Iris pigment epithelial cell (primary cell): Measurements from ENCODE around the gene SLC2A13.
A peak's percentile ranks its signal among the peaks of the same experiment; 100 is the strongest.
"Not testable (repeated sequence)": the region's sequence is repeated elsewhere in the genome, so short reads cannot be mapped to it uniquely, and the experiment has no call there.

ENCODE experiments used
- DNase-seq: peaks from one replicate; pipeline ENCODE4 v3.0.0-alpha.2; 2011; ENCODE audit warnings: low read depth

SLC2A13 gene

DNA sequence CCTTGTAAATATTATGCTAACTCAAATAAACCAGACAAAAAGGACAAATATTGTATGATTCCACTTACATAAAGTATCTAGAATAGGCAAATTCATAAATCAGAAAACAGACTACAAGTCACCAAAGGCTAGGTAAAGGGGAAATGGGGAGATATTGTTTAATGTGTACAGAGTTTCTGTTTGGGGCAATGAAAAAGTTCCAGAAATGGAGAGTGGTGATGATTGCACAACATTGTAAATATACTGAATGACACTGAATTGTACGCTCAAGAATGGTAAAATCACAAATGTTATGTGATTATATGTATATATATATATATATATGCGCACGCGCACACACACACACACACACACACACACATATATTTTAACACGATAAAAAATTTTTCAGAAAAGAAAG lies 182.5 kb downstream of the SLC2A13 start:
- no peak for DNase-seq

DNA sequence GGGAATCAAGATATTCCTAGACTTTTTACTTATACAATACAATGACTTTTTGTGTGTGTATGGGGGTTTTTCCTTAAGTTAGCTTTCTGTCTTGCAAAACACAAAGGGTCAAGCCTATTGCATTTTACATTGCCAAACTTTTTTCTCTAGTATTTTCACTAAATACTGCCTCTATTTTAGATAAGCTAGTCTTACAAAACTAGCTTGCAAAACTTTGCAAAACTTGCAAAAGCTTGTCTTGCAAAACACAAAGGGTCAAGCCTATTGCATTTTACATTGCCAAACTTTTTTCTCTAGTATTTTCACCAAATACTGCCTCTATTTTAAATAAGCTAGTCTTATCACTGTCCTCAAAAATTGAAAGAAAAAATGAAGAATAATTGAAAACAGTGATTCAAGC lies 183.3 kb downstream of the SLC2A13 start:
- DNase-seq, result peak; percentile 41

DNA sequence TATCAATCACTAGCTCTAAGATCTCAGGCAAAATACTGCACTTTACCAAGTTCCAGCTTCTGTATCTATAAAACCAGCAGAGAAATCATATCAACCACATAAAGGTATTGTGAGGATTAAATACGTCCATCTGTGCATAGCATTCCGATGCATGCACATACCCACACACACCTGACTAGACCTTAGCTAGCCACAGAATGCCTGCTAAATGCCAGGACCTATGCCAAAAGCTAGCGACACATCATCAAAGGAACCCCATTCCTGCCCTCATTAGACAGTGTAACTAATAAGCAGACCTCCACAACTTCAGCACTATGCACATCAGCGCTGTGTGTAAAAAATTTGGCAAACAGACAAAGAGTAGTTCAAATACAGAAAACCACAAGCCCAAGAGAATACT lies 185.2 kb downstream of the SLC2A13 start:
- DNase-seq, result no peak

DNA sequence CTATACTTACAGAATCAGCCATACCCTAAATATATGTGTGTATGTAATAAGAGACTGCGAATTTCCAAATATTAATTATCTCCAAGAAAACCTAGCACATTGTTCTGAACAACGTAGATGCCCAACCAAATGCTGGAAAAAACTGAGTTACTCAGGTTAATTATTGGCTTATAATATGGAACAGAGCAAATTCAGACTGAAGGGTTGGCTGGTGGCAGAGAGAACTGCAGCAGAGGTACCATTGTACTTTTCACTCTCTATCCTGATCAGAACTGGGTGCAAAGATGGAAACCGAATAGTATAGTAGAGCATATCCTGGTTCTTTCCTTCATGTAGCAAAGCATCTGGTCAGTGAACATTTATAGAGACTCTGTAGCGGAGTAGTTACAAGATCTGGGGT lies 185.7 kb downstream of the SLC2A13 start:
- no peak for DNase-seq

DNA sequence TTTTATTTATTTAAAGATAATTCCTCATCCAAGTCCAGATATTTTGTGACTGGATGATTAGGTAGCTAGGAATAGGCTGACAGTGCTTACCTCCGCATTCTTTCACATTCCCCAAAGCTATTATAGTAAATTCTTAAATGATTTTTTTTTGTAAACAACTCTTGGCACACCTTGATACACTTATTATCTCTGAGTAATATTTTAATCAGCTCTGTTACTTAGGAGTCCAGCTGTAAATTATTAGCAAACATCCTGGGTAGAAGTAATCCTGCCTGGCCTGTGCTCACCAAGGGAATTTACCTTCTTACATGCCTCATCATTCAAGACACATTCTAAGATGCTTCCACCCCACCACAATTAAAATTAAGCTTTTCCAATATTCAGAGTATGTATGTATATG lies 186.1 kb downstream of the SLC2A13 start:
- no peak for DNase-seq

DNA sequence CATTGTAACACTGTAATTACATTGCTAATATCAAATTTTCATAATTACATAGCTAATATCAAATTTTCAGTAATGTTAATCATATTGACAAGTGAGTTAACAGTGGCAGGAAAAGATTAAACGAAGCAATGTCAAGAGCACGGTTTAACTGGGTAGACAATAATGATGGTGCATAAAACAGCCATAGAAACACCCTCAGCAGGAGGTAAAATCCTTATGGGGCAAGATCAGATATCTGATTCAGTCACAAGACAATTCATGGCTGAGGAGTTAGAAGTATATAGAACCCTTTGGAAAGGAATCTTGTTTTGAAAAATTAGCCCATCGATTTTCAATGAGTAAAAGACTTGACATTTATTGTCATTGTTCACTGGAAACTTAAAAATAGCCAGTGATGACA lies 190.6 kb downstream of the SLC2A13 start:
- no peak for DNase-seq

DNA sequence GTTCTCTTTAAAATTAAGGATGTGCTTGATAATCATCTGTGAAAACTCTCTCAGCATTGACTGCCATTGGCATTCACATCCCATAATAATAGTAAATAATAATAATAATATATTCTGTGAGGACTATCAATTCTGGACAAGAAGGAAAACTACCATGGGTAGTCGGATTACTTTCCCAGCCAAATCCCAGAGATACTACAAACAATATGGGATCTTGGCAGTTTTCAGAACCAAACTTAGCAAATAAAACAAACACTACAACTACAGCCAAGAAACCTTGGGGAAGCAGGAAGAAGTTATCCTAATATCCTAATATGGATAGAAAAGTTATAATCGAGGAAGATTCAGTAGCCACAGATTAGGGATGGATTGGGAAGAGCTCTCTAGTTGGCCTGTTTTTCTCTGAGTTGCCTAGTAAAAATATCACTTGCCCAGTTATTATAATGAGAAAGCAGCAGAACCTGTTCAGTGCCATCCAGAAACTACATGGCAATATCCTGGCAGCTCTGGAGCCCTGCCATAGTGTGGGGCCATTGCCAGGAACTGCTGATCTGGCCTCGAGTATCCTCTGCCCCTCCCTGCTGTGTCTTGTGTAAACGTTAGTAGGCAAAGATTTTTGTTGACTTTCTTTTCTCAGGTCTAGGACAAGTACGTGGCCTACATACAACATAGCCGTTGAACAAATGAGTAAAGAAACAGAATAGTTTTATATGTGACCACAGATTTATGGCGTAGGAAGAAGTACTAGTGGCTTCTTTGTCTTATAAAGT lies 193.5 kb downstream of the SLC2A13 start:
- DNase-seq, result no peak

DNA sequence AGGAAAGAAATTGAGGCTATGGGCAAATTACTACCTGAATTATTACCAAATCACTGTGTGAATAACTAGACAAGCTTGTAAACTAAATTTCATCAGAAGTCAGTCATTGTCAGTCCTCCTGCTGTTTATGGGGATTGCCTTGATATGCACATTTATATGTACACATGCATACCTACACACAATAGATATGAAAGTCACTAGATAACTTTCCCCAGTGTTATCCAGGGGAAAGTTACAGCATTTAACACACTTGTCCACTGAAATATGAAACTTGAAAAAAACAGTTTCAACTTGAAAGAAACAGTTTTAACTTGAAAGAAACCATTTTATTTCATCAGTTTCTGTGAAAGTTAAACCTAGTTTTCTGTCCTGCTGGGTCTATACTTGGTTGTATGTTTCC lies 199.6 kb downstream of the SLC2A13 start:
- DNase-seq, result no peak

DNA sequence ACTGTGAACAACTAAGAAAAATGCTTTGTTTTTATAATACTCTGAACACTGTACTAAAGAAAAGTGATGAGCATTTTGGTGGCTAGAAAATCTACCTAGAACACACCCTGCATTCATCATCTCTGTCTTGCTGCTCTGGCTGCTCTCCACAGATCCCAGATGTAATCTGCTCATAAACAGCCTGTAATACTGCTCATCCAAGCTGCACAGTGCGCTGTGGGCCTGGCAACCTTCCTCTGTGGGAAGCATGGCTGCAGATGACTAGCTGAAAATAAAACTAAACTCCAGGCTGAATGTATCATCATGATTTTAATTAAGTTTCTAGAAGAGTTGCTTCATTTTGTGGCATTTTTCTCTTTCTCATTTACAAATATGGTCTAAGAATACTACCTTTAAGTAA lies 200.7 kb downstream of the SLC2A13 start:
- peak; percentile 12 for DNase-seq

DNA sequence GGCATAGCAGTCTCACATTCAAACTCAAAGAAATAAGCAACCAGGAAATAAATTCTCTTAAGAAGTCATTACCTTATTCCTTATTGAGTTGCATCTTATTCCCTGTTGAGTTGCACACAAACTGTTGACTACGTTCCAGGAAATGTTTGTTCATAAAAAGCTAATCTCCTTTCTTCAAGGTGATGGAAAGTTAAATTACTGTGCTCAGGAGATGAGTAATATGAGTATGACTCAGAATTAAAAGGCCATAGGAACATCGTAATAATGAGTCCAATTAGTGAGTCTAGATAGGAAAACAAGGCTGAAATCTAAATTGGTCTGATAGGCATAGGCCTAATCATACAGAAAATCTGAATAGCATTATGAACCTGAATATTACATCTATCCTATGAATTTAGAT lies 203.1 kb downstream of the SLC2A13 start:
- DNase-seq, result no peak

DNA sequence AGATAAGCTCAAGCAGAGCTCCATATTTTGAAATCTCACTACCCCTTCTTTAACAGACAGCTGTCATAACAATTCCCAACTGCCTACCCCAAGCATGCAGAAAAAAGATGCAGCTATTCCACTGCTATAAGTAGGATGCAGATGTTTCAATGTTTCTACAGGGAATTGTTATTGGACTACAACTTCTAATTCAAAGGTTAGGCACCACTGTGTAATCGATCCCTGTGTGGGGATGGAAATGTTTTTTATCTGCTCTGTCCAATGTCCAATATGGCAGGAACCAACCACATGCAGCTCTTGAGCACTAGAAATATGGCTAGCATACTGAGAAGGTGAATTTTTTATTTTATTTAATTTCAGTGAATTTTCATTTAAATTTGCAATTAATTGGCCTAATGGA lies 208.6 kb downstream of the SLC2A13 start:
- no peak for DNase-seq

DNA sequence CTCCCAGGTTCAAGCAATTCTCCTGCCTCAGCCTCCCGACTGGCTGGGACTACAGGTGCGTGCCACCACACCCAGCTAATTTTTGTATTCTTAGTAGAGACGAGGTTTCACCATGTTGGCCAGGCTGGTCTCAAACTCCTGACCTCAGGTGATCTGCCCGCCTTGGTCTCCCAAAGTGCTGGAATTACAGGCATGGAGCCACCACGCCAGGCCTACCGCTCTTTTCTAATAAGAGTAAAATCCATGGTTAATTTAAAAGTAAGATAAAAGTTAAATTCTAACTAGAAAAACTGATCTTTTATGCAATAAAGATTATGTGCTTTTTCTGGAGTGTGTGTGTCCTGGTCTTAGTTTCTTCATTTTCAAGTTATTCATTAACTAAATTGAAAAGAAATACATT lies 212.5 kb downstream of the SLC2A13 start:
- DNase-seq, result not testable (repeated sequence)

DNA sequence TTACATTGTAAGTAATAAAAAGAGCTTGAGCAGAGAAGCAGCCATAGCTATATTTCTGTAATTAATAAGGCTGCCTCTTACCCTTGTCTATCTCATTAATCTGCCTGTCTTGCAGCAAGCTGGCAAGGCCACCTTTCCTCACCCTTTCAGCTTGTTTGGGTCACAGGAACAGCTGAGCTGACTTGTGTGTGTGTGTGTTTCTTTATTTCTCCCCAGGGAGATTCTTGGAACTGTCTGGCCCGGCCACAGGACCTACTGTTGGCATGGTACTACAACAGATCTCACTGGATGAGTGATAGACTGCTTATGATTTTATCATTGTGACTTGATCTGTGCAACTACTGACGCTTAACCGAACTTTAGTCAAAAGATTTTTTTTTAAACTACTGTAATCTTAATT lies 213.7 kb downstream of the SLC2A13 start:
- DNase-seq, result no peak

DNA sequence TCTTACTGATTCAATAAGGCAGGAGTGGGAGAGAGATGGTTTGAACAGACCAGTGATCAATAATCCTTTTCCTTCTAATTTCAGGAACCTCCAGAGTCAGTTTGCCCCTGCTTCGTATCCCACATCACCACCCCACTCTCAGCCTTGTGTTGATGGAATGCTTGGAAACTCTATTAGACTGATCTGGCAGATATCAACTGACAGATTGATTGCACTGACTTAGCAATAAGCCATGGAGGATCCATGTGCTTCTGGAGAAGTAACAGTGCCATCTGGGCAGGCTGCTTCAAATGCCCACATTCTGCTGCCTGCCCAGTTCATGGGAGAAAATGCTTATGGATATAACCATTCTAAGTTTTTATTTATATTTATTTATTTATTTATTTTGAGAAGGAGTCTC lies 218.0 kb downstream of the SLC2A13 start:
- DNase-seq, result no peak

DNA sequence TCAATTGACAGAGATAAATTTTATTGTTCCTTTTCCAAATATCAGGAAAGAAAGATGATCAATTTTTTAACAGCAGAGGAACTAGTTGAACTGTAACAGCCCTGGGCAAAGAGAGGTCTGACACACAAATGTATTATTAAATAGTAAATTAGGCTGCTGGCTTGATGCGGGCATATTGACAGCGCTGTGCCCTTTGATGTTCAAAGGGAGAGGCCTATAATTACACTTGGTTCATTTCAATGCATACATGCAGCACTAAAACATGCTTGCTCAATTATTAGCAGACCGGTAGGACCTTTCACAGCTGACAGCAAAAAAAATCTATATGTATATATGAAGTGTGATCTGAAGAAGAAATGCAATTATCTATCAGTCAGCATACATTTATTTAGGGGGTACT lies 219.8 kb downstream of the SLC2A13 start:
- no peak for DNase-seq

DNA sequence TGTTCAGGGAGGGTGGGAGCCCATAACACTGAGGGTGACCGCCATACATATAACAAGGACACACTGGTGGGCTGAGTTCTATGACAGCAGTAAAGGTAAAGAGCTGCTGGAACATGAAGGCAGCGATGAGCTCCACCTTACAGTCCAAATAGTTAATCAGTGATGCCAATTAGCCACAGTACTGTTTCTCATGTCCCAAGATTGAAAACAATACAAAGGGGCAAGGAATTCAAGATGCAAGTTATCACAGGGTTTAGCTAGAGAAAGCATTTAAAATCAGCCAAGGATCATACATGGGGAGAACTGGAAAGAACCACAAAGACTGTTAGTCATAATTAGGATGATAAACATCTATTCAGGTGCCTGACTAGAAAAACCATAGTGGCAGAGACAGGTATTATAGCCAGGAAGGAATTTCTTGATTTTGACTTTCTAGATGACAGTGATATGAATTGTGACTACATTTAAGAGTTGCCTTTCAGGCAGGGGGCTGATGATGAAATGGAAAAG lies 221.2 kb downstream of the SLC2A13 start:
- no peak for DNase-seq

DNA sequence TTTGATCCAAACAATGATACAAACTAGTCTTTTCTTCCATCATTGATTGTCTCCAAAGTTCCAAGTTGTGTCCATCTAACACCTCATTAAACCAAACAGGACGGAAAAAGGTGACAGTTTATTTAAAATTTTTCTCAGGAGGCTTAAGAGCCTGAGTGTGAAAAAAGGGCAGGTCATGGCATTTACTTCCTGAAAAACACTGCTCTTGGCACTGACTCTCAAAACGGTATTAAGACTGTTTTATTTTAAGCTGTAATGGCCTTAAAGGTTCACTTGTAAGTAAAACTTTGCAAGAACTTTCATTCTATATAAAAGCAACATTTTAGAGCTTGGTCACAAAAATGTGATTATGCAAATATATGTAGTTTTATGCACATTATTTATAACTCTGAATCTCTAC lies 222.5 kb downstream of the SLC2A13 start:
- DNase-seq, result no peak

DNA sequence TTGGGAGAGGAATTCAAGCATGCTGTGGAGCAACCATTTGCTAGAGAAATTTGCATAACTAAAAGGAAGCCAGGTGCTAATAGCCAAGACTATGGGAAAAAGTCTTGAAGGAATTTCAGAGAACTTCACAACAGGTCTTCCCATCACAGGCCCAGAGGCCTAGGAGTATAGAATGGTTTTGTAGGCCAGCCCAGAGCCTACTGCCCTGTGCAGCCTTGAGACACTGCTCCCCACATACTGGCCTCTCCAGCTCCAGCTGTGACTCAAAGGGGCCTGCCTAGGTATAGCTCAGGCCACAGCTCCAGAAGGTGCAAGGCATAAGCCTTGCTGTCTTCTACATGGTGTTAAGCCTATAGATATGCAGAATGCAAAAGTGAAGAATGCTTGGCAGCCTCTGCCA lies 227.1 kb downstream of the SLC2A13 start:
- no peak for DNase-seq

DNA sequence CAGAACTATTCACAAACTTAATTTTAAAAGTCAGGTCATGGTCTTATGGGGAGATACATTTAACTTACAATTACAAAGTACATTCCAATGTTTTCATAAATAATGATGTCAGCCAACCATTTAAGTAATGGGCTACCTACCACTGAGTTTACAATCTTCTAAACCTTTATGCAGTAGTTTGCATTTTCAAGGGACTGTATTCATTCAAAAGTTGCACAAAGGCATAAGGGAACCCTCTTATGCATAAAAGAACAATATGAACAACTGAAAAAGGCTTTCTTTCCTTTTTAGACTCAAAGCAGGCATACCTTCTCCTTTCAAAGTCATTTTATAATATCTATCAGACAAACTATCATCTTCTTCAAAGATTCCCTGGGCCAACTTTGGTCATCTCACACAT lies 230.2 kb downstream of the SLC2A13 start:
- no peak for DNase-seq

DNA sequence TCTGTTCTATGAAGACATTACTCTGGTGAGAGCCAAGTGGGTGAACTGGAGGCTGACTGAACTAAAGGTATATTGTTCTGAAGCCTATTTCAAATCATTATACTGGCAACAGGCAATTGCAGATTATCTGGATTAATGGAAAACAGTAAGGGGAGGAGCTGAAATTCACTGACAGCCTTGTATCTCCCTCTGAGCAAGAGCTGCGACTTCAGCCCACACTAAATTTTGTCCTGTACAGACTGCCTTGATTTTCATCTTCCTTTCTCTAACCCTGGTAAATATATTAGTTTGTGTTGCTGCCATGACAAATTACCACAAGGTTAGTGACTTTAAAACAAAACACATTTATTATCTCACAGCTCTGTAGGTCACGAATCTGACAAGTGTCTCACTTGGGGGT lies 231.1 kb downstream of the SLC2A13 start:
- DNase-seq, result no peak

DNA sequence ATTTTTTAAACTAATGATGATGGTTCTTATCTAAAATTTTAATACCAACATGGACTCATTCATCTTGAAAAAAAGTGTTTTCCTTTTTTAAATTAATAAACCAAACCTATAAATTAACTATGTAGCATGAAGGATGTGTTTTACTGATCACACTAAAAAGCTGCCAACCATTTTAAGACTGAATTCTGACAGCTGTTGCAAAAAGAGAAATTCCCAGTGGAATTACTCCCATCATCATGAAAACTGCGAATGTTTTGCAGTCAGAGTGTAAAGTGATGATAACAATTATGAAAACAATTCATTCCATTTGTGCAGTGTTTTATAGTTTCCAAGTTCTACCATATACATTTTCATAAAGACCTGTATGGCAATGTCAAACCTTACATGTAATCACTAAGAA lies 232.8 kb downstream of the SLC2A13 start:
- DNase-seq, result no peak

DNA sequence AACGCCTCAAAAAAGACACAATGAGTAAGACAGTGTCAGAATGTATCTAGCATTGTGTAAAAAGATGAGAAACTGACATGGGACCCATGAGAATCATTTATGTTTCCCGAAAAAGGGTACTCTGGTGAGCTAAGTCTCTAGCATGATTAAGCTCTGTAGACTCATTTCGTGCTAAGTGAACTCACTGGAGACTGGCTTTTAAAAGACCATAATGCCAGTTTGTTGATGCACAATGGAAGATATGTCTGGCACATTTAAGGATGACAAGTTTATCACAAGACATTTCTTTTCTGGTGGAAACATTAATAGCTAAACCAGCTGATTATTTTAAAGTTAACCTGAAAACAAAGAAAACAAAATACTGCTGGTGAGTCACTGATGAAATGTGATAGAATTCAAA lies 233.5 kb downstream of the SLC2A13 start:
- DNase-seq, result no peak

DNA sequence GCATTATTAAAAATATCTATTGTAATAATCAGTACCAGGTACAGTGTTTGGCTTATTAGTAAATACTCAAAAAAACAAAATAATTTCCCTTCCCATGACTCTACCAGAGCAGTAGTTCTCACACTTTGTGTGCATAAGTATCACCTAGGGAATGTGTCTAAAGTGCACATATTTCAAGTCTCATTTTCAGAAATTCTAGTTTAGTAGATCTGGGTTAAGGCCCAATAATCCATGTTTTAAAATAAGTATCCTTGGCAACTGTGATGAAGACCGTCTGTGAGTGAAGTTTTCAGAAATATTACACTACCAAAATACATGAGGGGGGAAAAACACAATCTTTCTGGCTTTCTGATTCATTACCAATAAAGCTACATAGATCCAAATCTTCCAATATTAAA lies 237.6 kb downstream of the SLC2A13 start:
- no peak for DNase-seq

DNA sequence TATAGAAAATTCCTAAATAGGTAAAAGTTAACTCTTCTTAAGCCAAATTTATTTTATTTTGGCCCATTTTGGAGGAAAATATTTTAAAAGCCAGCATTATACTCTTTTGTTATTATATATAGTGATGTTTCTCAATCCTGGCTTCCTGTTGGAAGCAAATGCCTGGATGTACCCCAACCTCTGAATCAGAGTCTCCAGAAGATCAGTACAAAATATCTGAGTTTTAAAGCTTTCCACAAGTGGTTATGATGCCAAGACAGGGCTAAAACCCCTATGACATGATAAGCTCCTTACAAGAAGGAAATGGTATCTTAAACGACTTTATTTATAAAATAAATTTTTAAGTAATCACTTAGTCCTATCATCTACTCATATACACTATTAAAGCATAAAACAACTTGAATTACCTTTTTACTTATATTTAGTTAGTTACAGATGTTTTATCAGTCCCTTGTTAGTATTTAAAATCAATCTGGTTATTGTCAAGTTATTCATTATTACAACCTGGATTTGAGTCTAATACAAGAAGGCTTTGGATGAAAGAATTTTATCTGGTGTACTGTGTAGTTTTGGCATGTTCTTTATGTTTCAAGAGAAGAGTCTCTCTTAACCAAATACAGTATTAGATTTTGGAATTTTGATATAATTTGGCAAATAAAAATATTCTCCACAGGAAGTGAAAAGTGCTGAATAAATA lies 238.1 kb downstream of the SLC2A13 start:
- DNase-seq, result peak; percentile 26
